ENCODE measurements around the gene DCXR. TPM values are rescaled to one million over a fixed set of nuclear protein-coding genes. Genes with fewer than 3 reads are reported as not detected.

Gene DCXR
- total RNA-seq, 1 experiment from 2014 or later = 111 TPM

DNA sequence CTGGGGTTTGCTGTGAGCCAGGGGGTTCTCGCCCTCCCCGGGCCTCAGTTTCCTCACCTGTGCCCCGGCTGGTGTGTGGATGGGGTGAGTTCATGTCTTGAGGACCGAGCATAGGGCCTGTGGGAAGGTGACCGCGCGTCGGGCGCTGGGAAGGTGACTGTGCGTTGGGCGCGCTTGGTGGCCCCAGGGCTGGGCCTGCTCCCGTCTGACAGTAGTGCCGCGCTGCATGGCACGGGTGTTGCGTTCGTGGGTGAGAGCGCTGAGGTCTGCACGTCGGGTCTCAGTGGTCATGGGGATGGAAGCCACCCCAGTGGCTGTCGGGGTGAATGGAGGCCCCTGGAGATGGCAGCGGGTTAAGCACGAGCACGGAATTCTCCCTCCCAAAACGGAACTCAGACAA lies 50.9 kb downstream of the DCXR start:
- intact Hi-C loops (cut with micrococcal nuclease) = no loop called here
- Mint-ChIP-seq H3K4me1 (ENCODE audit: insufficient read depth, unreplicated experiment) (peaks cover 22% of the 10 kb centered on the region), H3K27ac (ENCODE audit: low read depth, unreplicated experiment) (no peak overlapping the region), H3K4me3 (ENCODE audit: unreplicated experiment) (no peak overlapping the region), H3K9me3 (ENCODE audit: unreplicated experiment) (no peaks in the 10 kb centered on the region), H3K36me3 (ENCODE audit: insufficient read depth, unreplicated experiment) (peaks cover 30% of the 10 kb centered on the region), H3K27me3 (ENCODE audit: insufficient read depth, unreplicated experiment) (no peaks in the 10 kb centered on the region)
- TF ChIP-seq, protein P1, sequence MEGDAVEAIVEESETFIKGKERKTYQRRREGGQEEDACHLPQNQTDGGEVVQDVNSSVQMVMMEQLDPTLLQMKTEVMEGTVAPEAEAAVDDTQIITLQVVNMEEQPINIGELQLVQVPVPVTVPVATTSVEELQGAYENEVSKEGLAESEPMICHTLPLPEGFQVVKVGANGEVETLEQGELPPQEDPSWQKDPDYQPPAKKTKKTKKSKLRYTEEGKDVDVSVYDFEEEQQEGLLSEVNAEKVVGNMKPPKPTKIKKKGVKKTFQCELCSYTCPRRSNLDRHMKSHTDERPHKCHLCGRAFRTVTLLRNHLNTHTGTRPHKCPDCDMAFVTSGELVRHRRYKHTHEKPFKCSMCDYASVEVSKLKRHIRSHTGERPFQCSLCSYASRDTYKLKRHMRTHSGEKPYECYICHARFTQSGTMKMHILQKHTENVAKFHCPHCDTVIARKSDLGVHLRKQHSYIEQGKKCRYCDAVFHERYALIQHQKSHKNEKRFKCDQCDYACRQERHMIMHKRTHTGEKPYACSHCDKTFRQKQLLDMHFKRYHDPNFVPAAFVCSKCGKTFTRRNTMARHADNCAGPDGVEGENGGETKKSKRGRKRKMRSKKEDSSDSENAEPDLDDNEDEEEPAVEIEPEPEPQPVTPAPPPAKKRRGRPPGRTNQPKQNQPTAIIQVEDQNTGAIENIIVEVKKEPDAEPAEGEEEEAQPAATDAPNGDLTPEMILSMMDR (IDR thresholded peaks at IDR 0.05; ENCODE audit: unreplicated experiment) = no peak
- ChIA-PET POLR2A (no interaction called here), CTCF (no interaction called here)
- no TSS peak for BruUV-seq (replicated peaks)
- no peak for DNase-seq (ENCODE audit: unreplicated experiment)

Other genes with a start within 250 kb of the DCXR start
- not detected in 2 replicates for gene GCGR, start 233.5 kb downstream of the DCXR start, total RNA-seq (2022)
- gene MCRIP1, start 204.4 kb downstream of the DCXR start, total RNA-seq (2022) = 35.6 and 39.2 TPM in 2 replicates
- 0.29 TPM in 1 of 2 replicates, not detected in the other for gene PPP1R27, start 202.6 kb downstream of the DCXR start, total RNA-seq (2022)
- 894 and 1,111 TPM in 2 replicates for gene P4HB, start 177.2 kb downstream of the DCXR start, total RNA-seq (2022)
- gene ARHGDIA, start 166.4 kb downstream of the DCXR start, total RNA-seq (2022) = 271 and 324 TPM in 2 replicates
- 114 and 115 TPM in 2 replicates for gene ALYREF, start 146.1 kb downstream of the DCXR start, total RNA-seq (2022)
- 144 and 151 TPM in 2 replicates for gene ANAPC11, start 146.0 kb downstream of the DCXR start, total RNA-seq (2022)
- gene NPB, start 135.5 kb downstream of the DCXR start, total RNA-seq (2022) = 0.28 TPM in 1 of 2 replicates, not detected in the other
- gene PCYT2, start 126.3 kb downstream of the DCXR start, total RNA-seq (2022) = 26.5 and 26.8 TPM in 2 replicates
- gene SIRT7, start 119.5 kb downstream of the DCXR start, total RNA-seq (2022) = 36.6 and 44.8 TPM in 2 replicates
- gene MAFG, start 110.0 kb downstream of the DCXR start, total RNA-seq (2022) = 38.1 and 48.9 TPM in 2 replicates
- gene PYCR1, start 100.4 kb downstream of the DCXR start, total RNA-seq (2022) = 151 and 154 TPM in 2 replicates
- gene MYADML2, start 90.5 kb downstream of the DCXR start, total RNA-seq (2022) = not detected in 2 replicates
- gene NOTUM, start 76.5 kb downstream of the DCXR start, total RNA-seq (2022) = not detected in 2 replicates
- 24.9 and 29.7 TPM in 2 replicates for gene ASPSCR1, start 60.1 kb downstream of the DCXR start, total RNA-seq (2022)
- gene CENPX, start 14.8 kb downstream of the DCXR start, total RNA-seq (2022) = 27.6 and 35.6 TPM in 2 replicates
- 2.6 and 3.4 TPM in 2 replicates for gene LRRC45, start 14.4 kb downstream of the DCXR start, total RNA-seq (2022)
- 7.1 and 9.7 TPM in 2 replicates for gene RAC3, start 6.0 kb downstream of the DCXR start, total RNA-seq (2022)
- gene RFNG, start 14.1 kb upstream of the DCXR start, total RNA-seq (2022) = 37.9 and 38.0 TPM in 2 replicates
- gene GPS1, start 14.2 kb upstream of the DCXR start, total RNA-seq (2022) = 96.6 and 100 TPM in 2 replicates
- gene DUS1L, start 28.1 kb upstream of the DCXR start, total RNA-seq (2022) = 116 and 123 TPM in 2 replicates
- 114 and 120 TPM in 2 replicates for gene FASN, start 60.5 kb upstream of the DCXR start, total RNA-seq (2022)
- 86.8 and 87.3 TPM in 2 replicates for gene CCDC57, start 175.1 kb upstream of the DCXR start, total RNA-seq (2022)
- gene SLC16A3, start 191.3 kb upstream of the DCXR start, total RNA-seq (2022) = 268 and 350 TPM in 2 replicates
- 191 and 193 TPM in 2 replicates for gene CSNK1D, start 236.0 kb upstream of the DCXR start, total RNA-seq (2022)